Measurements from ENCODE around the gene DDX31.

DDX31 gene

DNA sequence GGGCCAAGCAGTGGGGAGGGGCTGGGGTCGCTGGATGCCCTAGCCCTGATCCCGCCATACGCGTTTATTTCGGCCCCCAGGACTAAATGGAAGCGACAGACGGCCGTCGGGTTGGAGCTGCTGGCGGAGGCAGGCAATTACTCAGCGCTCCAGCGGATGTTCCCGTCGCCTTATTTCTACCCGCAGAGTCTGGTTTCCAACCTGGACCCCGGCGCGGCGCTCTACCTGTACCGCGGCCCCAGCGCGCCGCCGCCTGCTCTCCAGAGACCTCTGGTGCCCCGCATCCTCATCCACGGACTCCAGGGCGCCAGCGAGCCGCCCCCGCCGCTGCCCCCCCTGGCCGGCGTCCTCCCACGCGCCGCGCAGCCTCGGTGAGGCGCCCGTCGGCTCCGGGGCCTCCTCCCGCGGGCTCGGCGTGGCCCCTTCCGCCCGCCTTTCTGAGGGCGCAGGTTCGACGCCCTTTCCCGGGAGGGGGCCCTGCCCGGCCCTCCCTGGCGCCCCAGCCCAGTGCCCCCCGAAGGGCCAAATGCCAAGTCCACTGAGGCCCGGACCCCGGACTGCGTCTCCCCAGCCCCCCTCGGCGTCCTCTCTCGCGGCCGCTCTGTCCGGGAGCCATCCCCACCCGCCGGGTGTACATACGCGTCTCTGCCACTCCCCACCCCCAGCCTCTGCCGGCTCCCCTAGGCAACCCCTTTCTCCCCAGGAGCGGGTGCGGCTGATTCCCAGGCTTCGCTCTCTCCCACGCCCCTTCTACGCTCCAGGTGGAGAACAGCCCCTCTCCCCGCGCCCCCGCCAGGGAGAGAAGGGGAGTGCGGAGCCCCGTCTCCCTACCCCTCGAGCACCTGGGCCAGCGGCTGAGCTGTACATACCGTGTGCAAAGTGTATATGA is 80.4 kb downstream of the DDX31 start:
- no peak for TF ChIP-seq ZNF274 (IDR thresholded peaks at IDR 0.05; ENCODE audit: low read depth, low read length)
- H3K4me3 ChIP-seq (ENCODE audit: low read length) = no peak overlapping the region

DNA sequence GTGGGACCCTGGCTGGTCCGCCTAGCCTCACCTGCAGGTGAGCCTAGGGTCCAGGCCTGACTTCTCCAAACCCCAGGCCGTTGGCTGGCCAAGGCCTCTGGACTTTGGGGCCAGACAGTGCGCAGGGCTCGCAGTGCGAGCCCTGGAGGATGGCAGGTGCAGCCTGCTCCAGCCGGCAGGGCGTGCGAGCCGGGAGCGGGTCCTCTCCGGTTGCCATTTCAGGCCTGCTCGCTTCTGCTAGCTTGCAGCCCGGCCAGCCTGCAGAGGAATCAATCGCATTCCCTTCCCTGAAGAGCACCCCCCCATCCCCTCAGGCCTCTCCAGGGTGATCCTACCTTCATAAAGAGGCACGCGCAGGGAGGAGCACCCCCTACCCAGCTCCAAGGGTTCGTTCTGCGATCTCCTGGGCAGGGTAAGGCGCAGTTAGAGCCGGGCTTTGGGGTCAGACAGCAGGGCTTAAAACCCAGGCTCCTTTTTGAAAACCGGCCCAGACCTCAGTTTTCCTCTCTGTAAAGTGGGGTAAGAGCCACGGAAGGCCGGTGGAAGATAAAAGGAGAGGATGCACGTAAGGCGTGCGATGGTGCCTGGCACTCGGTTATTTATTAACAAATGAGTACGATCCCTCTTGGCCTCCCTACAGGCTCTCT is 81.2 kb downstream of the DDX31 start:
- H3K4me3 ChIP-seq (ENCODE audit: low read length) = no peak overlapping the region
- TF ChIP-seq ZNF274 (IDR thresholded peaks at IDR 0.05; ENCODE audit: low read depth, low read length) = no peak

DNA sequence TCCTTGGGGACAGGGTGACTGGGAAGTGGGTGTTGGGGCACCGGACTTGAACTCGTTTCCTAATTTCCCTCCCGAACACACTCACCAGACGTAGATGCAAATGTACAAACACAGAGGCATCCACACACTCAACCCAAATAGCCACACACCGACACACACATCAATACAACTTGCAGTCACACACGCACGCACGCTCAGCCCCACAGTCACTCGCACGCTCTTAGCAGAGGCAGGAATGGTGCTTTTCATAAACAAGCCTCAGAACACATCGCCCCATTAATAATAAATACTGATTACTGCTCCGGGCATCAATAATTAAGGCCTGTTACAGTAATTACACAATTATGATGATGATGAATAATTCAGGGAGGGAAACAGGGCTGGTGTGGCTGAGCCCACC is 81.7 kb downstream of the DDX31 start:
- TF ChIP-seq ZNF274 (IDR thresholded peaks at IDR 0.05; ENCODE audit: low read depth, low read length) = no peak

DNA sequence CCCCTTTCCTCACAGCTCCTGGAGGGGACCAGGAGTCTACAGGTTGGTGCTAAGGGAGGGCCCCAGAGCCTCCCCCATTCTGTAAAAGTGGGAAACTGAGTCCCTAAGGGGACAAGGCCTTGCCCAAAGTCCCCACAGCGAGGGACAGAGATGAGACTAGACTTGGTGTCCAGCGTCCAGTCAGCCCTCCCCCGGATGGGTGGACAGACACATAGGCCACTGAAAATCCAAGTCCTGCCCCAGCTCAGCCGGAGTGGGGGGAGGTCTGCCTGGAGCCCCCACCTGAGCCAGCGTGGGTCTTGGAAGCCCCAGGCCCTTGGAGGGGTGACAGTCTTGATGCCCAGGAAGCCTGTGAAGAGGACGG is 82.2 kb downstream of the DDX31 start:
- no peak for TF ChIP-seq ZNF274 (IDR thresholded peaks at IDR 0.05; ENCODE audit: low read depth, low read length)
- H3K4me3 ChIP-seq (ENCODE audit: low read length) = no peak overlapping the region

More for the DNA sequence above, 81.7 kb downstream of the DDX31 start:
- H3K4me3 ChIP-seq (ENCODE audit: low read length) = no peak overlapping the region

DNA sequence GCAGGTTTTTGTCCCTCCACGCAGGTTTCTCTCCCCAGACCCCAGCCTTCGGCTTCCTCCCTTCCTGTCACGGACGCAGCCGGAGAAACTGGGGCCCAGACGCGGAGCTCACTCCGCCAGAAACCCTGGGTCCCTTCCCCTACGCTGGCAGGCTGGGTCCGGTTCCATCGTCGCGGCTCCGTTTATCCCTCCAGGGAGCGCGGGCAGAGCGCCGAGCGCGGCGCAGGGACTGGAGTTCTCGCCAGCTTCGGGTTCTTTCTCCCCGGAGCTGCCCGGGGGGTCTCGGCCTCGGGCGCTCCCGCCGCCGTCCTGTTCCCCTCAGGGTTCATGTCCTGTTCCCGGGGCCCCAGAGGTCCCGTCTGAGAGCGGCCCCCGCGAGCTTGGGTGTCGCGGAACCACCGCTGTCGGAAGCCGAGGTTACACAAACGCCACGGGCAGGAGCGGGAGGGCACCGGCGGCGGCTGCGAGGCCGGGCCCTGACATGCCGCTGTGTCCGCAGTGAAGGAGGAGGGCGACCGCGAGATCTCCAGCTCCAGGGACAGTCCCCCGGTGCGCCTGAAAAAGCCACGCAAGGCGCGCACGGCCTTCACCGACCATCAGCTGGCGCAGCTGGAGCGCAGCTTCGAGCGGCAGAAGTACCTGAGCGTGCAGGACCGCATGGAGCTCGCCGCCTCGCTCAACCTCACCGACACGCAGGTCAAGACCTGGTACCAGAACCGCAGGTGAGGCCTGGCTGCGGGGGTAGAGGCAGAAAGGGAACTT is 82.8 kb downstream of the DDX31 start:
- H3K4me3 ChIP-seq (ENCODE audit: low read length) = no peak overlapping the region
- no peak for TF ChIP-seq ZNF274 (IDR thresholded peaks at IDR 0.05; ENCODE audit: low read depth, low read length)

DNA sequence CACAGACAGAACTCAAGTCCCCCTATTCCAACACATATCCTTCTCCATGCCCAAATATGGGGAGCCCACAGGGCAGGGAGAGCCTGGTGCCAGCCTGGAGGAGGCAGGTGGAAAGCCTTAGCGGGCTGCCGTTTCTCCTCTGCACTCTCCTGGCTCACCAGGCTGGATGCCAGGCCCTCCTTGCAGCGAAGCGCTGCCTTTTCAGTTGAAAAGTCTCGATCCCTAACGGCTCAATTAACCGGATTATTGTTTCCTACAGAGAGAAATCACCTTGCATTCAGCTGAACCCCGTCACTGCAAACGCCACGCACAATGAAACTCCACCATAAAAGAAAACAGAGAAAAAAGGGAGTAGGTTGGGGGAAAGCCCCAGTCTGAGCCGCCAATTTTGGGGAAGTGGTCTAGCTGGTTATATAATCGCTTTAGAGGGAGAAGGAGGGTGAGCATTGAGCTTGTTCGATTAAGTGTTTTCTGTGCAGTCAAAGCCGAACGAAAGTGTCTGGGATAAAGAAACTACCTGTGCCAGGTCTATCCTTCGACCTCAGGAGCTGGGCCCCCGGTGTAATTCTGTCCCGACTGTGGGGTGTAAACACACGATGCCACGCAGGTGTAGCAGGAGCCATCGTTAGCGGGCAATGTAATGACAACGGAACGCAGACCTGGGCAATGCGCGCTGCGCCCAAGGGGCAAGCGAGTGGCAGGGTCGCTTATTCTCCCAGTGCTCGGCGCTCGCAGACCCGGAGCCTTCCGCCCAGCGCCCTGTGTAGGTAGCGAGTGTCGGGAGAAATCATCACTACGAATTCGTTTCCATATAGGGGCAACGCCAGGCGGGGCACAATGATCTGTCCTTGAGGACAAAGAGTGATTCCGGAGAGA is 83.6 kb downstream of the DDX31 start:
- TF ChIP-seq ZNF274 (IDR thresholded peaks at IDR 0.05; ENCODE audit: low read depth, low read length) = no peak
- no peak overlapping the region for H3K4me3 ChIP-seq (ENCODE audit: low read length)

DNA sequence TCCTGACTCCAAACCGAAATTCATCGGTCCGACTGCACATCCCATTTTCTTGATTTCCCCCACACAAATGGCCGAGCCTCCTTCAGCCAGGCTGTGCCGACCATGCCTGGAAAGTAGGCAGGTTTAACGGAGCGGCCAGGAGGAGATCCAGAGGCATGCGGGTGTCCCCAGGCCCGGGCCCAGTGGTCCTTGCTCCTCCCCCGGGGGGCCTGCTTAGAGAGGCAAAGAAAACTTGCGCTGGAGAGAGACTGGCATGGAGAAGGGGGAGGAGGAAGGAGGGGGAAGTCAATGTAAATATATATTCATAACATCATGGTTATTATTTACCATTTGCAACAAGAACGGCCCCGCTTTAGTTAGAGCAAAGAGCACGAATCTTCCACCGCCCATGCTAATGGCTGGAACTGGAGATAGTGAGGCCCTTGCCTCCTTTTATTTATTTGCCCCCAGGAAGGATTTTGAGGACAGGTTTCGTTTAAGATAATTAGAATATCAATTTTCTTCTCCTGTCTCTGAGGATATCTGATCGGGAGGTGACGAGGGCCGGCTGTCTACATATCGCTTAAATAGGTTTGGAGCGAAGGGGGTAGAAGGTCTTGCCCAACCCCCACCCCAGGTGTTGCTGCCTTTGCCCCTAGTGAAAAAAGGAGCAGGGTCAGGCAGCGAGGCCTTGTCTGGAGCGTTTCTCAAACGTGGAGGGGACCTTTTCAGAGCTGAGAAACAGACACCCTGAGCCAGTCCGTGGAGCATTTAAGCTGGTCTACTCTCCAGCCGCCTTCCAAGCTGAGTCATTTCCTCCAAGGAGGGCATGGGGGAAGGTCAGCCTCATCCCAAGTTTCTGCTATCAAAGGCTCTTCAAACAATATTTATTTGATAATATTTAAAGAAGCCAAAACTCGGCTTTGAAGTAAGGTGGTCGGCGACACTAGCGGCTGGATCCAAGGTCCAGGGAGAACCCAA is 84.9 kb downstream of the DDX31 start:
- H3K4me3 ChIP-seq (ENCODE audit: low read length) = no peak overlapping the region
- no peak for TF ChIP-seq ZNF274 (IDR thresholded peaks at IDR 0.05; ENCODE audit: low read depth, low read length)

DNA sequence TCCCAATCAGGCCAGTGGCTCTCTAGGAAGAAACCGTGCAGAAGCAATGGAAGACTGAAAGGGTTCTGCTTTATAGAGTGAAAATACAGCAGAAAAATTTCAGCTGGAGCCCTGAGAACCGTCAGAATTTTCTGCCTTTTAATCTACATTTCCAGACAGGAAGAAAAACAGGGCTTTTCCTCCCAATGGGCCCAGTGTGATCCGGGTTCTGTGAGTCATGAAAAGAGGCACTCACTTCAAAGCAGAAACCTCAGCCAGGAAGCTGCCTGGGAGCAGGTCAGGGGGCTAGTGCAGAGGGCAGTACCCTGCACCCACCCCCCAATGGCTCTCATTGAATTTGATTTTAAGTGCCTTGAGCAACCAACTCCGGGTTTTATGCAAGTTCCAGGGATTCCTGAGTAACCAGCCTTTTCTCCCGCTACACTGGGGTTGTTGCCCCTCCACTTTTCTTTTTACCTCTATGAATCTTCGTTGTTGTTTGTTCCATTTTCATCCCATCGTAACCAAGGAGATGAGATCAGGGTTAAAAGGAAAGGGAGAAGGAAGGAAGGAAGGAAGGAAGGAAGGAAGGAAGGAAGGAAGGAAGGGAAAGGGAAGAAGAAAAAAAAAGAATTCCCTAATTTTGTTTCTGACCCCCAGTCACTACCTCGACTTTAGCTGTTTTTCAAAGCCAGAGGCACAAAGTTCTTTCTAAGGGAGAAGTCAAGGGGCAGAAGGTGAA is 86.0 kb downstream of the DDX31 start:
- H3K4me3 ChIP-seq (ENCODE audit: low read length) = no peak overlapping the region
- TF ChIP-seq ZNF274 (IDR thresholded peaks at IDR 0.05; ENCODE audit: low read depth, low read length) = no peak

DNA sequence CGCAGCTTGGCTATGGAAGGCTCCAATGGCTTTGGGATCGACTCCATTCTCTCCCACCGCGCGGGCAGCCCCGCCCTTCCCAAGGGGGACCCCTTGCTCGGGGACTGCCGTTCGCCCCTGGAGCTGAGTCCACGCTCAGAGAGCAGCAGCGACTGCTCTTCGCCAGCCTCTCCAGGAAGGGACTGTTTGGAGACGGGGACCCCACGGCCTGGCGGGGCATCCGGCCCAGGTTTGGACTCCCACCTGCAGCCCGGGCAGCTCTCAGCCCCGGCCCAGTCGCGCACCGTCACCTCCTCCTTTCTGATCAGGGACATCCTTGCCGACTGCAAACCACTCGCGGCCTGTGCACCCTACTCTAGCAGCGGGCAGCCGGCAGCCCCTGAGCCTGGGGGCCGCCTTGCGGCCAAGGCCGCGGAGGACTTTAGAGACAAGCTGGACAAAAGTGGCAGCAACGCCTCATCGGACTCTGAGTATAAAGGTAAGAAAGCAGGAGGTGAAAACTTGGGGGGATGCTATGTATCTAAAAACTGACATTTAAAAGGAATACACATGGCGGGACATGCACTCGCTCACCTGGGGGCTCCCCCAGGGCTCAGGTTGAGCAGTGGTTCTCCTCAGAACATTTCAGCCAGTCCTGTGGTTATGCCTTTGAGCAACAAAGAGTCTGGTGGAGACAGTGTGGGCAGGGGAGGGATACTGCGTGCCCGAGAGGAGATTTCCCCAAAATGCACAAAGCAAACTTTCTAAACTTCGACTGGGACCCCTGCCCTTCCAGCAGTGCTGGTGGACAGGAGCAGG is 86.8 kb downstream of the DDX31 start:
- TF ChIP-seq ZNF274 (IDR thresholded peaks at IDR 0.05; ENCODE audit: low read depth, low read length) = no peak
- H3K4me3 ChIP-seq (ENCODE audit: low read length) = no peak overlapping the region

DNA sequence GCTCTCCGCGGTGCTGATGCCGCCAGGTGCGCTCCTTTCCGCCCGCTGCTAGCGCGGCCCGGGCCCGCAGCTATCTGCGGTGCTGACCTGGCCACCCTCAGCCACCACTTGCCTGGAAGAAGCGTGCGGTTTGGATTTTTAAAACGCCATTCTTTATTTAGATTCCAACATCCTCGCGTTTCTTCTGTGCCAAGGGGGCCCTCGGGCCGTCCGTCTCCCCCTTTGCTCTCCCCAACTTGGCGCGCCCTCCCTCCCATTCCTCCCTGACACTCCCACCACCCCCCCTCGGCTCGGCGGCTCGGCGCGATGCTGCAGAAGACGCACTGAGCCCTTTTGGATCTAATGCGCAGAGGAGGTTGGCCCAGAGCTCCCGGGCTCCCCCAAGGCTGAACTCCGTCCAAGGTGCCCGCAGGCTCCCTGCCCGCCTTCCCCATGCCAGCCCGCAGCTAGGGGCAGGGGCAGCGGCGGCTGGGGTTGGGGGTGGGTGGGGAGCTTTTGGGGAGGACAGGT is 87.5 kb downstream of the DDX31 start, which contains the start of gene BARHL1:
Gene BARHL1, plus strand, starts transcription at position 331 of the 510 bp plus-strand sequence. CDS start 192 bp downstream, outside the sequence.
- H3K4me3 ChIP-seq (ENCODE audit: low read length) = peak within 1 kb of the TSS; percentile 43; the same call in 1 of the 2 replicates
- TF ChIP-seq ZNF274 (IDR thresholded peaks at IDR 0.05; ENCODE audit: low read depth, low read length) = no peak

DNA sequence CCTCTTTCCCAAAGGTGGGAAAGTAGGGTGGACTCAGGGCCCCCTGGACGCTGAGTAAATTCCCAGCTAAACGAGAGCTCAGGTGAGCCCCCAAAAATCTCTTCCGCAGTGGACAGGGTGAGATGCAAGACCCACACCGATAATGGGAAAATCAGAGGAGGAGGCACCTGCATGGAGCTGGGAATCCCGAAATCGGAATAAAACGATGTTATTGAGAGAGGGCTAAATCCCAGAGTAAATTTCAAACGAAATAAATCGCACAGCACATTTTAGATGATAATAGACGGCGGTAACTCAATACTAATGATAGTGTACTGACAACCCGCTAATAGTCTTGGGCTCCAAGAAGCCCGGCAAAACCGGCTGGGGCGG is 90.4 kb downstream of the DDX31 start:
- H3K4me3 ChIP-seq (ENCODE audit: low read length) = no peak overlapping the region
- no peak for TF ChIP-seq ZNF274 (IDR thresholded peaks at IDR 0.05; ENCODE audit: low read depth, low read length)

Measured in GM08714 (cell line).